SH-SY5Y (cell line): ENCODE data around the gene CYP27A1.

Source experiments
- GATA2 ChIP-seq: IDR thresholded peaks from 2 replicates; pipeline ENCODE4 v1.6.1; 2011; ENCODE audit warnings: mild to moderate bottlenecking, low read depth, low read length
- GATA3 ChIP-seq: IDR thresholded peaks from 2 replicates; pipeline ENCODE4 v1.6.1; 2011; ENCODE audit warnings: low read depth, mild to moderate bottlenecking, low read length, moderate library complexity

- TF ChIP-seq GATA3, result no peak
- no peak for TF ChIP-seq GATA2
These were observed 8.1 kb upstream of the CYP27A1 start for GRCh38 chr2:218773881-218774280.
